Spleen (tissue), 11 donors: Measurements from ENCODE around the gene PI16. TPM values are rescaled to one million over a fixed set of nuclear protein-coding genes. Genes with fewer than 3 reads are reported as not detected.

Experiments
- DNase-seq: peaks from one replicate; pipeline ENCODE4 v3.0.0-alpha.2; 2020
- H3K27ac ChIP-seq, 8 donors: fragments of 200-600 bp; sonication (generic) in 7 of 8; 1 replicate in 4 of 8; 2 replicates in 4 of 8; pipeline versions ENCODE4 v1.5.0 to v1.8.0; 2016 to 2021; ENCODE audit warnings: inconsistent platforms in 4 of 8, mild to moderate bottlenecking in 4 of 8, moderate library complexity in 1 of 8
- H3K27me3 ChIP-seq, 7 donors: fragments of 200-600 bp; sonication (generic) in 6 of 7; replicated peaks in 1 of 7; 1 replicate in 4 of 7; 2 replicates in 3 of 7; pipeline versions ENCODE4 v1.5.0 to v1.8.0; 2016 to 2021; ENCODE audit warnings: inconsistent platforms in 3 of 7, mild to moderate bottlenecking in 1 of 7
- H3K36me3 ChIP-seq, 6 donors: fragments of 200-600 bp; sonication (generic) in 5 of 6; 1 replicate in 4 of 6; 2 replicates in 2 of 6; pipeline versions ENCODE4 v1.5.0 to v1.8.0; 2016 to 2021; ENCODE audit warnings: inconsistent platforms in 2 of 6
- H3K4me1 ChIP-seq, 6 donors: fragments of 200-600 bp; sonication (generic) in 5 of 6; 1 replicate in 3 of 6; 2 replicates in 3 of 6; pipeline versions ENCODE4 v1.5.0 to v1.8.0; 2016 to 2021; ENCODE audit warnings: inconsistent platforms in 3 of 6
- H3K4me3 ChIP-seq, 8 donors: fragments of 200-600 bp; sonication (generic) in 7 of 8; 1 replicate in 4 of 8; 2 replicates in 4 of 8; pipeline versions ENCODE4 v1.5.0 to v1.8.0; 2016 to 2021; ENCODE audit warnings: inconsistent platforms in 4 of 8, mild to moderate bottlenecking in 4 of 8, moderate library complexity in 2 of 8
- H3K9me3 ChIP-seq, 8 donors: fragments of 200-600 bp; sonication (generic) in 7 of 8; 1 replicate in 4 of 8; 2 replicates in 4 of 8; pipeline versions ENCODE4 v1.5.0 to v1.8.0; 2016 to 2021; ENCODE audit warnings: inconsistent platforms in 4 of 8
- CTCF ChIP-seq, 11 experiments: fragments of 200-600 bp in 7 of 11; fragments of 450-650 bp in 4 of 11; sonication (generic) in 4 of 11; IDR thresholded peaks in 8 of 11; conservative IDR thresholded peaks in 3 of 11; 1 replicate in 7 of 11; 2 replicates in 4 of 11; pipeline versions ENCODE4 v1.4.0 to v1.8.0; 2016 to 2021; ENCODE audit warnings: antibody characterized with exemption in 11 of 11, inconsistent platforms in 4 of 11, mild to moderate bottlenecking in 1 of 11
- POLR2A ChIP-seq, 3 donors: fragments of 450-650 bp; IDR thresholded peaks; one replicate each; pipeline ENCODE4 v1.5.1; 2017; ENCODE audit warnings: antibody characterized with exemption in 3 of 3, mild to moderate bottlenecking in 1 of 3
- POLR2AphosphoS5 ChIP-seq, 3 donors: sonication (generic); formaldehyde crosslinking; IDR thresholded peaks; one replicate each; pipeline ENCODE4 v1.5.1; 2017; ENCODE audit warnings: antibody characterized with exemption in 3 of 3
- WGBS, 5 donors: extraction: QIAGEN DNeasy Blood & Tissue Kit in 3 of 5; methylation state at CpG; one replicate each; pipeline versions ENCODE4 v1.1.5 to v1.1.7; 2013 to 2018; 5-methylcytosine and 5-hydroxymethylcytosine counted together
- intact Hi-C: fragments of 100-400 bp; cut with DNase I; formaldehyde crosslinking; loops from one replicate; pipeline ENCODE4 v1.15.0; 2023; ENCODE audit warnings: low total_unique reads
- polyA plus RNA-seq, 3 donors: library from polyadenylated mRNA; stranded (reverse); fragments of 200-250 nt; gene quantifications; one replicate each; pipeline ENCODE4 v1.2.1, GENCODE V29; 2013
- total RNA-seq, 7 donors: library from RNA; depleted of rRNA in 3 of 7; stranded (reverse); fragments of >200 nt in 3 of 7; fragmentation: NEBNext Ultra II Directional in 4 of 7; extraction: Animal tissue kit (Norgen Biotek cat#: 25700) in 4 of 7; gene quantifications; one replicate each; pipeline versions ENCODE4 v1.1.0 to v1.2.1, GENCODE V29; 2016 to 2021
- donor health status: healthy with polysubstance abuse.
- donor health status: DM: no; HTN: no; CAD: no; lungs with moderate emphysema.
- donor health status: DM: no; HTN: no; CAD: no.
- donor health status: Bipolar disorder and iron deficiency.
- donor health status: healthy.
- donor health status: DM: no; HTN: no; CAD: no.
- donor health status: DM: yes; HTN: yes; CAD: no.

PI16 gene
- total and polyA plus RNA-seq, 10 donors: 0.94 to 7.3 (median 1.6) TPM; not detected in 1

- H3K27ac ChIP-seq: no peak overlapping the region
- peaks cover 5 to 91% (median 41%) of the 10 kb centered on the region in 6 donors for H3K36me3 ChIP-seq
- TF ChIP-seq POLR2A (IDR thresholded peaks at IDR 0.05): no peak
- no peak for TF ChIP-seq CTCF (IDR thresholded peaks at IDR 0.05 in 8 of 11, conservative IDR thresholded peaks at IDR 0.05 in 3 of 11)
- TF ChIP-seq POLR2AphosphoS5 (IDR thresholded peaks at IDR 0.05): no peak
- DNase-seq: no peak
- intact Hi-C loops: loop anchor here (10.0 kb wide), 1 partner anchor 57 kb away; no protein-coding TSS in a partner anchor
- H3K4me1 ChIP-seq: peaks cover 4 to 25% (median 14%) of the 10 kb centered on the region in 6 donors
- no peaks in the 10 kb centered on the region for H3K27me3 ChIP-seq
- no peak overlapping the region for H3K4me3 ChIP-seq
- H3K9me3 ChIP-seq: no peaks in the 10 kb centered on the region
- 55 to 72% (median 65%) methylated on average over 5 of the region's 5 CpGs for WGBS, 5 donors
These were observed 46.8 kb upstream of the PI16 start for GRCh38 chr6:36907781-36908180.

- TF ChIP-seq CTCF (IDR thresholded peaks at IDR 0.05 in 8 of 11, conservative IDR thresholded peaks at IDR 0.05 in 3 of 11) (no peak), POLR2AphosphoS5 (IDR thresholded peaks at IDR 0.05) (no peak), POLR2A (IDR thresholded peaks at IDR 0.05) (no peak)
- no peak overlapping the region for H3K27ac ChIP-seq
- H3K27me3 ChIP-seq: no peaks in the 10 kb centered on the region
- intact Hi-C loops: loop anchor here (10.0 kb wide), 1 partner anchor 56 kb away; no protein-coding TSS in a partner anchor
- no peaks in the 10 kb centered on the region for H3K9me3 ChIP-seq
- H3K36me3 ChIP-seq: peaks cover 5 to 91% (median 35%) of the 10 kb centered on the region in 6 donors
- WGBS, 5 donors: 87 to 94% (median 90%) methylated on average over 2 of the region's 2 CpGs
- H3K4me3 ChIP-seq: no peak overlapping the region
- no peak for DNase-seq
- peaks cover 4 to 35% (median 22%) of the 10 kb centered on the region in 6 donors for H3K4me1 ChIP-seq
These were observed 45.8 kb upstream of the PI16 start for GRCh38 chr6:36908747-36909146.

GRCh38 chr6:36912030-36912454 is 42.5 kb upstream of the PI16 start:
- peak in 1 of 3 donors; percentile 31 for TF ChIP-seq POLR2AphosphoS5 (IDR thresholded peaks at IDR 0.05)
- no peak for TF ChIP-seq CTCF (IDR thresholded peaks at IDR 0.05 in 8 of 11, conservative IDR thresholded peaks at IDR 0.05 in 3 of 11)
- Histone ChIP-seq H3K36me3 (peaks cover 0 to 91% (median 38%) of the 10 kb centered on the region in 6 donors), H3K4me1 (peaks cover 4 to 50% (median 25%) of the 10 kb centered on the region in 6 donors), H3K4me3 (peak overlapping the region in 1 of 8 donors; percentile 37), H3K9me3 (no peaks in the 10 kb centered on the region), H3K27me3 (no peaks in the 10 kb centered on the region), H3K27ac (peak overlapping the region in 4 of 8 donors; percentile 23 to 67 (median 36))
- intact Hi-C loops: no loop called here
- 16 to 32% (median 25%) methylated on average over 4 of the region's 4 CpGs for WGBS, 5 donors
- DNase-seq: no peak

- H3K4me1 ChIP-seq: peaks cover 4 to 49% (median 25%) of the 10 kb centered on the region in 6 donors
- 23 to 53% (median 35%) methylated on average over 8 of the region's 8 CpGs for WGBS, 5 donors
- intact Hi-C loops: no loop called here
These were observed 42.0 kb upstream of the PI16 start for GRCh38 chr6:36912586-36912985.

More at GRCh38 chr6:36912586-36912985, 42.0 kb upstream of the PI16 start:
- TF ChIP-seq CTCF (IDR thresholded peaks at IDR 0.05 in 8 of 11, conservative IDR thresholded peaks at IDR 0.05 in 3 of 11) (no peak), POLR2AphosphoS5 (IDR thresholded peaks at IDR 0.05) (peak in 1 of 3 donors; percentile 5), POLR2A (IDR thresholded peaks at IDR 0.05) (no peak)
- Histone ChIP-seq H3K9me3 (no peaks in the 10 kb centered on the region), H3K4me3 (peak overlapping the region in 1 of 8 donors; percentile 37), H3K27ac (peak overlapping the region in 4 of 8 donors; percentile 23 to 67 (median 36)), H3K36me3 (peaks cover 0 to 91% (median 43%) of the 10 kb centered on the region in 6 donors), H3K27me3 (no peaks in the 10 kb centered on the region)
- DNase-seq: no peak
